ENCODE data around the gene ASXL2.
"Not testable (repeated sequence)": the region's sequence is repeated elsewhere in the genome, so short reads cannot be mapped to it uniquely, and the experiment has no call there.

The ASXL2 gene

GRCh38 chr2:25728559-25728958 is 149.7 kb downstream of the ASXL2 start:
- no peak for DNase-seq

- DNase-seq: no peak
Observed at GRCh38 chr2:25726522-25726921, 151.8 kb downstream of the ASXL2 start.

- no peak for DNase-seq
Observed at GRCh38 chr2:25725877-25726276, 152.4 kb downstream of the ASXL2 start.

GRCh38 chr2:25724756-25725155 is 153.5 kb downstream of the ASXL2 start:
- DNase-seq: no peak

- no peak for DNase-seq
Observed at GRCh38 chr2:25722224-25722623, 156.1 kb downstream of the ASXL2 start.

GRCh38 chr2:25720575-25720974 is 157.7 kb downstream of the ASXL2 start:
- DNase-seq: no peak

- DNase-seq: no peak
Observed at GRCh38 chr2:25714740-25715139, 163.5 kb downstream of the ASXL2 start.

GRCh38 chr2:25712455-25712854 is 165.8 kb downstream of the ASXL2 start:
- no peak for DNase-seq

GRCh38 chr2:25711675-25712354 is 166.5 kb downstream of the ASXL2 start:
- no peak for DNase-seq

- DNase-seq: no peak
Observed at GRCh38 chr2:25710750-25711149, 167.5 kb downstream of the ASXL2 start.

- no peak for DNase-seq
Observed at GRCh38 chr2:25709349-25709748, 168.9 kb downstream of the ASXL2 start.

GRCh38 chr2:25707927-25708590 is 170.2 kb downstream of the ASXL2 start:
- no peak for DNase-seq

GRCh38 chr2:25705575-25705974 is 172.7 kb downstream of the ASXL2 start:
- not testable (repeated sequence) for DNase-seq

GRCh38 chr2:25701801-25702200 is 176.5 kb downstream of the ASXL2 start:
- no peak for DNase-seq

- DNase-seq: peak; percentile 25
Observed at GRCh38 chr2:25700221-25700660, 178.0 kb downstream of the ASXL2 start.

- no peak for DNase-seq
Observed at GRCh38 chr2:25699216-25699615, 179.1 kb downstream of the ASXL2 start.

GRCh38 chr2:25698752-25699151 is 179.5 kb downstream of the ASXL2 start:
- DNase-seq: no peak

GRCh38 chr2:25697559-25698341 is 180.5 kb downstream of the ASXL2 start:
- no peak for DNase-seq

- DNase-seq: no peak
Observed at GRCh38 chr2:25692737-25693445, 185.4 kb downstream of the ASXL2 start.

GRCh38 chr2:25692143-25692542 is 186.1 kb downstream of the ASXL2 start:
- DNase-seq: no peak

GRCh38 chr2:25690058-25690457 is 188.2 kb downstream of the ASXL2 start:
- no peak for DNase-seq

GRCh38 chr2:25688236-25688635 is 190.1 kb downstream of the ASXL2 start:
- no peak for DNase-seq

GRCh38 chr2:25685741-25686140 is 192.5 kb downstream of the ASXL2 start:
- no peak for DNase-seq

Measured in activated CD8-positive, alpha-beta memory T cell treated with anti-CD3 and anti-CD28 coated beads, Interleukin-2, amount 50 U/mL, for 4 hours (primary cell).